Immature natural killer cell (primary cell): ENCODE data around the gene LENEP. TPM values are rescaled to one million over a fixed set of nuclear protein-coding genes. Genes with fewer than 3 reads are reported as not detected.

Source experiments
- DNase-seq, 3 donors: peaks; one replicate each; pipeline ENCODE4 v3.0.0; 2022; ENCODE audit warnings: mixed read lengths in 1 of 3
- H3K27ac Mint-ChIP-seq, 6 donors: one replicate each; pipeline ENCODE4 v1.8.0; 2020; ENCODE audit warnings: mixed read lengths in 6 of 6, mild to moderate bottlenecking in 5 of 6, inconsistent platforms in 4 of 6, moderate library complexity in 3 of 6
- H3K27me3 Mint-ChIP-seq, 3 donors: one replicate each; pipeline ENCODE4 v1.8.0; 2020 to 2021; ENCODE audit warnings: low read depth in 3 of 3, mild to moderate bottlenecking in 3 of 3, mixed read lengths in 3 of 3, moderate library complexity in 3 of 3, inconsistent platforms in 1 of 3
- H3K36me3 Mint-ChIP-seq, 3 donors: one replicate each; pipeline ENCODE4 v1.8.0; 2020; ENCODE audit warnings: mixed read lengths in 3 of 3, inconsistent platforms in 2 of 3, mild to moderate bottlenecking in 2 of 3
- H3K4me1 Mint-ChIP-seq, 2 donors: one replicate each; pipeline ENCODE4 v1.8.0; 2020; ENCODE audit warnings: inconsistent platforms in 2 of 2, mild to moderate bottlenecking in 2 of 2, mixed read lengths in 2 of 2, moderate library complexity in 1 of 2
- H3K4me3 Mint-ChIP-seq, 5 donors: one replicate each; pipeline ENCODE4 v1.8.0; 2020; ENCODE audit warnings: mild to moderate bottlenecking in 5 of 5, mixed read lengths in 5 of 5, inconsistent platforms in 3 of 5, moderate library complexity in 3 of 5
- H3K9me3 Mint-ChIP-seq, 6 donors: one replicate each; pipeline ENCODE4 v1.8.0; 2020; ENCODE audit warnings: mild to moderate bottlenecking in 6 of 6, mixed read lengths in 6 of 6, inconsistent platforms in 4 of 6, moderate library complexity in 3 of 6
- polyA plus RNA-seq, 3 donors: library from polyadenylated mRNA; unstranded; fragments of 300-500 nt; fragmentation: Illumina TruSeq; gene quantifications; one replicate each; pipeline ENCODE4 v1.2.3, GENCODE V29; 2021

LENEP gene
- polyA plus RNA-seq, 3 donors from 2014 or later = not detected

- no peaks in the 10 kb centered on the region for H3K9me3 Mint-ChIP-seq
- H3K4me1 Mint-ChIP-seq = peaks cover 28 to 34% of the 10 kb centered on the region in 2 donors
- peaks cover 0 to 4% (median 0%) of the 10 kb centered on the region in 3 donors for H3K36me3 Mint-ChIP-seq
Observed at GRCh38 chr1:155017946-155018316, 24.5 kb downstream of the LENEP start.

GRCh38 chr1:155018617-155019348, 25.4 kb downstream of the LENEP start:
- Mint-ChIP-seq H3K27me3 (peaks cover 0 to 4% (median 0%) of the 10 kb centered on the region in 3 donors), H3K4me1 (peaks cover 19 to 25% of the 10 kb centered on the region in 2 donors), H3K4me3 (peak overlapping the region in 1 of 5 donors; percentile 38), H3K27ac (peak overlapping the region in 1 of 6 donors; percentile 44), H3K9me3 (no peaks in the 10 kb centered on the region), H3K36me3 (peaks cover 0 to 4% (median 0%) of the 10 kb centered on the region in 3 donors)
- no peak for DNase-seq

More at GRCh38 chr1:155017946-155018316, 24.5 kb downstream of the LENEP start:
- Mint-ChIP-seq H3K27me3 (peaks cover 0 to 2% (median 0%) of the 10 kb centered on the region in 3 donors), H3K27ac (no peak overlapping the region), H3K4me3 (peak overlapping the region in 4 of 5 donors; percentile 25 to 59 (median 42))
- DNase-seq = no peak

- Mint-ChIP-seq H3K4me1 (peaks cover 13 to 20% of the 10 kb centered on the region in 2 donors), H3K9me3 (no peaks in the 10 kb centered on the region), H3K36me3 (peaks cover 0 to 4% (median 0%) of the 10 kb centered on the region in 3 donors), H3K27me3 (peaks cover 0 to 4% (median 0%) of the 10 kb centered on the region in 3 donors), H3K4me3 (no peak overlapping the region), H3K27ac (peak overlapping the region in 4 of 6 donors; percentile 1 to 62 (median 40))
- no peak for DNase-seq
Observed at GRCh38 chr1:155019377-155020245, 26.2 kb downstream of the LENEP start.

GRCh38 chr1:155022136-155022926, 28.9 kb downstream of the LENEP start:
- Mint-ChIP-seq H3K36me3 (no peaks in the 10 kb centered on the region), H3K4me1 (peaks cover 6 to 10% of the 10 kb centered on the region in 2 donors), H3K27ac (no peak overlapping the region), H3K4me3 (no peak overlapping the region), H3K9me3 (no peaks in the 10 kb centered on the region), H3K27me3 (peaks cover 0 to 4% (median 2%) of the 10 kb centered on the region in 3 donors)
- DNase-seq = no peak

GRCh38 chr1:155022927-155023236, 29.5 kb downstream of the LENEP start:
- H3K27ac Mint-ChIP-seq = no peak overlapping the region
- H3K4me1 Mint-ChIP-seq = peaks cover 2 to 6% of the 10 kb centered on the region in 2 donors
- no peak for DNase-seq
- peaks cover 0 to 4% (median 2%) of the 10 kb centered on the region in 3 donors for H3K27me3 Mint-ChIP-seq
- no peak overlapping the region for H3K4me3 Mint-ChIP-seq
- H3K36me3 Mint-ChIP-seq = no peaks in the 10 kb centered on the region
- no peaks in the 10 kb centered on the region for H3K9me3 Mint-ChIP-seq

- no peaks in the 10 kb centered on the region for H3K36me3 Mint-ChIP-seq
- peaks cover 0 to 4% of the 10 kb centered on the region in 2 donors for H3K4me1 Mint-ChIP-seq
- no peak for DNase-seq
- no peak overlapping the region for H3K4me3 Mint-ChIP-seq
- peaks cover 0 to 4% (median 2%) of the 10 kb centered on the region in 3 donors for H3K27me3 Mint-ChIP-seq
- H3K27ac Mint-ChIP-seq = no peak overlapping the region
- H3K9me3 Mint-ChIP-seq = no peaks in the 10 kb centered on the region
Observed at GRCh38 chr1:155023627-155024026, 30.2 kb downstream of the LENEP start.

GRCh38 chr1:155024315-155024714, 30.9 kb downstream of the LENEP start:
- H3K36me3 Mint-ChIP-seq = no peaks in the 10 kb centered on the region
- no peak overlapping the region for H3K27ac Mint-ChIP-seq
- no peak overlapping the region for H3K4me3 Mint-ChIP-seq
- no peaks in the 10 kb centered on the region for H3K9me3 Mint-ChIP-seq
- peaks cover 0 to 3% of the 10 kb centered on the region in 2 donors for H3K4me1 Mint-ChIP-seq
- DNase-seq = no peak
- peaks cover 0 to 6% (median 3%) of the 10 kb centered on the region in 3 donors for H3K27me3 Mint-ChIP-seq

GRCh38 chr1:155026154-155026553, 32.8 kb downstream of the LENEP start:
- H3K36me3 Mint-ChIP-seq = no peaks in the 10 kb centered on the region
- H3K4me3 Mint-ChIP-seq = no peak overlapping the region
- no peak for DNase-seq
- H3K27me3 Mint-ChIP-seq = peaks cover 0 to 6% (median 3%) of the 10 kb centered on the region in 3 donors
- no peak overlapping the region for H3K27ac Mint-ChIP-seq
- H3K9me3 Mint-ChIP-seq = peaks cover 0 to 2% (median 0%) of the 10 kb centered on the region in 6 donors
- H3K4me1 Mint-ChIP-seq = no peaks in the 10 kb centered on the region

GRCh38 chr1:155026588-155026987, 33.2 kb downstream of the LENEP start:
- DNase-seq = no peak
- no peak overlapping the region for H3K4me3 Mint-ChIP-seq
- H3K4me1 Mint-ChIP-seq = no peaks in the 10 kb centered on the region
- peaks cover 0 to 6% (median 3%) of the 10 kb centered on the region in 3 donors for H3K27me3 Mint-ChIP-seq
- no peak overlapping the region for H3K27ac Mint-ChIP-seq
- peaks cover 0 to 2% (median 0%) of the 10 kb centered on the region in 6 donors for H3K9me3 Mint-ChIP-seq
- no peaks in the 10 kb centered on the region for H3K36me3 Mint-ChIP-seq

- no peaks in the 10 kb centered on the region for H3K4me1 Mint-ChIP-seq
- no peak for DNase-seq
- no peak overlapping the region for H3K27ac Mint-ChIP-seq
- peaks cover 0 to 3% (median 0%) of the 10 kb centered on the region in 6 donors for H3K9me3 Mint-ChIP-seq
- peaks cover 0 to 6% (median 2%) of the 10 kb centered on the region in 3 donors for H3K27me3 Mint-ChIP-seq
- no peak overlapping the region for H3K4me3 Mint-ChIP-seq
- no peaks in the 10 kb centered on the region for H3K36me3 Mint-ChIP-seq
Observed at GRCh38 chr1:155029513-155030242, 36.3 kb downstream of the LENEP start.

- H3K9me3 Mint-ChIP-seq = peaks cover 0 to 4% (median 0%) of the 10 kb centered on the region in 6 donors
- no peak for DNase-seq
- no peaks in the 10 kb centered on the region for H3K4me1 Mint-ChIP-seq
- no peak overlapping the region for H3K4me3 Mint-ChIP-seq
- H3K27me3 Mint-ChIP-seq = peaks cover 0 to 6% (median 2%) of the 10 kb centered on the region in 3 donors
- H3K36me3 Mint-ChIP-seq = no peaks in the 10 kb centered on the region
- no peak overlapping the region for H3K27ac Mint-ChIP-seq
Observed at GRCh38 chr1:155030243-155030795, 36.9 kb downstream of the LENEP start.

GRCh38 chr1:155030899-155031298, 37.5 kb downstream of the LENEP start:
- Mint-ChIP-seq H3K4me1 (no peaks in the 10 kb centered on the region), H3K9me3 (peaks cover 0 to 4% (median 0%) of the 10 kb centered on the region in 6 donors), H3K27me3 (peaks cover 0 to 2% (median 2%) of the 10 kb centered on the region in 3 donors), H3K36me3 (no peaks in the 10 kb centered on the region), H3K27ac (no peak overlapping the region), H3K4me3 (no peak overlapping the region)
- DNase-seq = no peak
